ENCODE data around the gene NFATC2.

The NFATC2 gene

GRCh38 chr20:51393571-51393970 lies 148.9 kb downstream of the NFATC2 start:
- TF ChIP-seq EGR1 (IDR thresholded peaks at IDR 0.05) (no peak), CEBPB (IDR thresholded peaks at IDR 0.05) (no peak), NFIC (IDR thresholded peaks at IDR 0.05) (no peak), RAD21 (IDR thresholded peaks at IDR 0.05; ENCODE audit: low read depth) (no peak), MAX (IDR thresholded peaks at IDR 0.05) (no peak), EP300 (IDR thresholded peaks at IDR 0.05; ENCODE audit: borderline replicate concordance) (no peak)

GRCh38 chr20:51392614-51393186 lies 149.8 kb downstream of the NFATC2 start:
- no peak for TF ChIP-seq REST (IDR thresholded peaks at IDR 0.05; ENCODE audit: low read depth)
- no peak for TF ChIP-seq TCF12 (IDR thresholded peaks at IDR 0.05; ENCODE audit: low read depth)
- TF ChIP-seq TEAD4 (IDR thresholded peaks at IDR 0.05), result no peak
- TF ChIP-seq NFIC (IDR thresholded peaks at IDR 0.05), result no peak
- TF ChIP-seq CREB1 (IDR thresholded peaks at IDR 0.05; ENCODE audit: low read depth), result no peak

GRCh38 chr20:51391926-51392325 lies 150.6 kb downstream of the NFATC2 start:
- TF ChIP-seq EP300 (IDR thresholded peaks at IDR 0.05; ENCODE audit: borderline replicate concordance) (no peak), TEAD4 (IDR thresholded peaks at IDR 0.05) (no peak), RAD21 (IDR thresholded peaks at IDR 0.05; ENCODE audit: low read depth) (no peak), TAF1 (IDR thresholded peaks at IDR 0.05; ENCODE audit: low read depth) (no peak), YY1 (IDR thresholded peaks at IDR 0.05; ENCODE audit: low read depth) (no peak), EGR1 (IDR thresholded peaks at IDR 0.05) (no peak), REST (IDR thresholded peaks at IDR 0.05; ENCODE audit: low read depth) (no peak)

GRCh38 chr20:51389543-51390264 lies 152.8 kb downstream of the NFATC2 start:
- no peak for TF ChIP-seq TEAD4 (IDR thresholded peaks at IDR 0.05)

GRCh38 chr20:51388756-51389542 lies 153.6 kb downstream of the NFATC2 start:
- TF ChIP-seq MAX (IDR thresholded peaks at IDR 0.05) (no peak), EGR1 (IDR thresholded peaks at IDR 0.05) (no peak), CEBPB (IDR thresholded peaks at IDR 0.05) (no peak), TCF12 (IDR thresholded peaks at IDR 0.05; ENCODE audit: low read depth) (no peak)

GRCh38 chr20:51388227-51388626 lies 154.3 kb downstream of the NFATC2 start:
- TF ChIP-seq TAF1 (IDR thresholded peaks at IDR 0.05; ENCODE audit: low read depth) (no peak), USF1 (IDR thresholded peaks at IDR 0.05) (no peak), CEBPB (IDR thresholded peaks at IDR 0.05) (no peak), CREB1 (IDR thresholded peaks at IDR 0.05; ENCODE audit: low read depth) (no peak), YY1 (IDR thresholded peaks at IDR 0.05; ENCODE audit: low read depth) (no peak), NFIC (IDR thresholded peaks at IDR 0.05) (no peak), ZBTB7A (IDR thresholded peaks at IDR 0.05; ENCODE audit: low read depth) (no peak), TEAD4 (IDR thresholded peaks at IDR 0.05) (no peak), FOXM1 (IDR thresholded peaks at IDR 0.05; ENCODE audit: borderline replicate concordance, low read depth) (no peak), EP300 (IDR thresholded peaks at IDR 0.05; ENCODE audit: borderline replicate concordance) (no peak), RAD21 (IDR thresholded peaks at IDR 0.05; ENCODE audit: low read depth) (no peak), EGR1 (IDR thresholded peaks at IDR 0.05) (no peak), REST (IDR thresholded peaks at IDR 0.05; ENCODE audit: low read depth) (no peak), TCF12 (IDR thresholded peaks at IDR 0.05; ENCODE audit: low read depth) (no peak), MAX (IDR thresholded peaks at IDR 0.05) (no peak)
